HepG2 (cell line): ENCODE results near the gene GSC2. TPM values are rescaled to one million over a fixed set of nuclear protein-coding genes. Genes with fewer than 3 reads are reported as not detected.

Experiments used
- BHLHE40 ChIP-seq: IDR thresholded peaks from 2 replicates; pipeline ENCODE4 v1.6.1; 2011; ENCODE audit warnings: low read length, improper control_type of control experiment
- polyA plus RNA-seq, 8 experiments: library from polyadenylated mRNA; depleted of rRNA in 3 of 8; stranded (reverse) in 7 of 8; unstranded in 1 of 8; fragments of >200 nt; fragmentation: Illumina TruSeq in 4 of 8; extraction: Trizol in 4 of 8; gene quantifications; 2 replicates each; pipeline versions ENCODE4 v1.2.1 to v1.2.3, GENCODE V29; 2011 to 2016; ENCODE audit warnings: low read depth in 4 of 8, missing spikeins in 1 of 8, mixed read lengths in 1 of 8; ENCODE audit not compliant: insufficient read depth in 1 of 8
- total RNA-seq, 5 experiments: library from RNA; depleted of rRNA; stranded (reverse); fragments of >200 nt; fragmentation: Illumina TruSeq; extraction: Trizol; gene quantifications; 2 replicates each; pipeline ENCODE4 v1.2.3, GENCODE V29; 2016; ENCODE audit warnings: low read depth in 1 of 5
- TF ChIP-seq, protein P1 (sequence below): sonication (generic); formaldehyde crosslinking; IDR thresholded peaks from 2 replicates; pipeline ENCODE4 v1.4.0; 2020; ENCODE audit warnings: missing genetic modification reagents, borderline replicate concordance
- TF ChIP-seq, protein P2 (sequence below): sonication (generic); formaldehyde crosslinking; IDR thresholded peaks from 2 replicates; pipeline ENCODE4 v1.5.1; 2020; ENCODE audit warnings: missing genetic modification reagents, mild to moderate bottlenecking, borderline replicate concordance
- TF ChIP-seq, protein P3 (sequence below): sonication (generic); formaldehyde crosslinking; IDR thresholded peaks from 2 replicates; pipeline ENCODE4 v1.4.0; 2020; ENCODE audit warnings: missing genetic modification reagents, low read depth, mild to moderate bottlenecking, borderline replicate concordance
- TF ChIP-seq, protein P4 (sequence below): sonication (generic); formaldehyde crosslinking; IDR thresholded peaks from 2 replicates; pipeline ENCODE4 v1.4.0; 2020; ENCODE audit warnings: missing genetic modification reagents

Gene GSC2
- total and polyA plus RNA-seq, 2 of the 13 experiments (the other 11 are each of a cell fraction or from before 2014, with no cell fraction given) = not detected

DNA sequence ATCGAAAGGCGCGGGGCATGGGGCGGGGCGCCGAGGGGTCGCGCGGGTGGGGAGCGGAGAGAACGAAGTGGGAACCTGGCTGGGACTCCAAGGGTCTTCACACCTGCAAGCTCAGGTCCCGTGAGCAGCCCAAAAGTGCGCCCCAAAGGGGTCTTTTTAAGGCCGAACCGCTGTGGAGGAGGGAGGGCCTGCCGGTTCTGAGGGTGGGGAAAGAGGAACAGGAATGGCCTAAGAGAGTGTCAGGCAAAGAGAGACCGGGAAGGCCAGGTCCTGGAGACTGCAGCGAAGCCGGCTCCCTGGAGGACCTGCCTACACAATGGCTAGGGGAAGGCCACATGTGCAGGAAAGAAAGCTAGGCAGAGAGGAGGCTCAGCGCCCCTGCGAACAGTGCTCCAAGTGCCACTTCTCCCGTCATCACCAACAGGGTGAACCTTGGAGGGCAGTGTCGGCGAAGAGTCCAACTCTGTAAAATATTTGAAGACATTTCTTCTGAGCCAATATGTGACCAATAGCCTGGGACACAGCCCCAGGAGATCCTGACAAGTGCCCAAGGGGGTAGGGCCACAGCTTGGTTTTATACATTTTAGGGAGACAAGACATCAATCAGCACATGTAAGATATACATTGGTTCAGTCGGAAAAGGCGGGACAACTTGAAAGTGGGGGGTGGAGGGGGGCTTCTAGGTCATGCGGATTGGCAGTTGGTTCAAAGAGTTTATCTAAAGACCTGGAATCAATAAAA, 27.2 kb downstream of the GSC2 start (continued):
- TF ChIP-seq, protein P1, sequence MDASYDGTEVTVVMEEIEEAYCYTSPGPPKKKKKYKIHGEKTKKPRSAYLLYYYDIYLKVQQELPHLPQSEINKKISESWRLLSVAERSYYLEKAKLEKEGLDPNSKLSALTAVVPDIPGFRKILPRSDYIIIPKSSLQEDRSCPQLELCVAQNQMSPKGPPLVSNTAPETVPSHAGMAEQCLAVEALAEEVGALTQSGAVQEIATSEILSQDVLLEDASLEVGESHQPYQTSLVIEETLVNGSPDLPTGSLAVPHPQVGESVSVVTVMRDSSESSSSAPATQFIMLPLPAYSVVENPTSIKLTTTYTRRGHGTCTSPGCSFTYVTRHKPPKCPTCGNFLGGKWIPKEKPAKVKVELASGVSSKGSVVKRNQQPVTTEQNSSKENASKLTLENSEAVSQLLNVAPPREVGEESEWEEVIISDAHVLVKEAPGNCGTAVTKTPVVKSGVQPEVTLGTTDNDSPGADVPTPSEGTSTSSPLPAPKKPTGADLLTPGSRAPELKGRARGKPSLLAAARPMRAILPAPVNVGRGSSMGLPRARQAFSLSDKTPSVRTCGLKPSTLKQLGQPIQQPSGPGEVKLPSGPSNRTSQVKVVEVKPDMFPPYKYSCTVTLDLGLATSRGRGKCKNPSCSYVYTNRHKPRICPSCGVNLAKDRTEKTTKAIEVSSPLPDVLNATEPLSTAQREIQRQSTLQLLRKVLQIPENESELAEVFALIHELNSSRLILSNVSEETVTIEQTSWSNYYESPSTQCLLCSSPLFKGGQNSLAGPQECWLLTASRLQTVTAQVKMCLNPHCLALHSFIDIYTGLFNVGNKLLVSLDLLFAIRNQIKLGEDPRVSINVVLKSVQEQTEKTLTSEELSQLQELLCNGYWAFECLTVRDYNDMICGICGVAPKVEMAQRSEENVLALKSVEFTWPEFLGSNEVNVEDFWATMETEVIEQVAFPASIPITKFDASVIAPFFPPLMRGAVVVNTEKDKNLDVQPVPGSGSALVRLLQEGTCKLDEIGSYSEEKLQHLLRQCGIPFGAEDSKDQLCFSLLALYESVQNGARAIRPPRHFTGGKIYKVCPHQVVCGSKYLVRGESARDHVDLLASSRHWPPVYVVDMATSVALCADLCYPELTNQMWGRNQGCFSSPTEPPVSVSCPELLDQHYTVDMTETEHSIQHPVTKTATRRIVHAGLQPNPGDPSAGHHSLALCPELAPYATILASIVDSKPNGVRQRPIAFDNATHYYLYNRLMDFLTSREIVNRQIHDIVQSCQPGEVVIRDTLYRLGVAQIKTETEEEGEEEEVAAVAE = no peak
- TF ChIP-seq BHLHE40 = peak; percentile 14; the same call in 1 of the 2 replicates
- TF ChIP-seq, protein P2, sequence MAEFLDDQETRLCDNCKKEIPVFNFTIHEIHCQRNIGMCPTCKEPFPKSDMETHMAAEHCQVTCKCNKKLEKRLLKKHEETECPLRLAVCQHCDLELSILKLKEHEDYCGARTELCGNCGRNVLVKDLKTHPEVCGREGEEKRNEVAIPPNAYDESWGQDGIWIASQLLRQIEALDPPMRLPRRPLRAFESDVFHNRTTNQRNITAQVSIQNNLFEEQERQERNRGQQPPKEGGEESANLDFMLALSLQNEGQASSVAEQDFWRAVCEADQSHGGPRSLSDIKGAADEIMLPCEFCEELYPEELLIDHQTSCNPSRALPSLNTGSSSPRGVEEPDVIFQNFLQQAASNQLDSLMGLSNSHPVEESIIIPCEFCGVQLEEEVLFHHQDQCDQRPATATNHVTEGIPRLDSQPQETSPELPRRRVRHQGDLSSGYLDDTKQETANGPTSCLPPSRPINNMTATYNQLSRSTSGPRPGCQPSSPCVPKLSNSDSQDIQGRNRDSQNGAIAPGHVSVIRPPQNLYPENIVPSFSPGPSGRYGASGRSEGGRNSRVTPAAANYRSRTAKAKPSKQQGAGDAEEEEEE (CRISPR knock-in tag) = no peak
- TF ChIP-seq, protein P3, sequence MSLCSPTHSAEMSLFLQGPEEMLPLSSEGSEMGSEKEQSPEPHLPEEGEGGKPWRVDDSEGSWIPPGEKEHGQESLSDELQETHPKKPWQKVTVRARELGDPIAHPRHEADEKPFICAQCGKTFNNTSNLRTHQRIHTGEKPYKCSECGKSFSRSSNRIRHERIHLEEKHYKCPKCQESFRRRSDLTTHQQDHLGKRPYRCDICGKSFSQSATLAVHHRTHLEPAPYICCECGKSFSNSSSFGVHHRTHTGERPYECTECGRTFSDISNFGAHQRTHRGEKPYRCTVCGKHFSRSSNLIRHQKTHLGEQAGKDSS = peak; percentile 97
- TF ChIP-seq, protein P4, sequence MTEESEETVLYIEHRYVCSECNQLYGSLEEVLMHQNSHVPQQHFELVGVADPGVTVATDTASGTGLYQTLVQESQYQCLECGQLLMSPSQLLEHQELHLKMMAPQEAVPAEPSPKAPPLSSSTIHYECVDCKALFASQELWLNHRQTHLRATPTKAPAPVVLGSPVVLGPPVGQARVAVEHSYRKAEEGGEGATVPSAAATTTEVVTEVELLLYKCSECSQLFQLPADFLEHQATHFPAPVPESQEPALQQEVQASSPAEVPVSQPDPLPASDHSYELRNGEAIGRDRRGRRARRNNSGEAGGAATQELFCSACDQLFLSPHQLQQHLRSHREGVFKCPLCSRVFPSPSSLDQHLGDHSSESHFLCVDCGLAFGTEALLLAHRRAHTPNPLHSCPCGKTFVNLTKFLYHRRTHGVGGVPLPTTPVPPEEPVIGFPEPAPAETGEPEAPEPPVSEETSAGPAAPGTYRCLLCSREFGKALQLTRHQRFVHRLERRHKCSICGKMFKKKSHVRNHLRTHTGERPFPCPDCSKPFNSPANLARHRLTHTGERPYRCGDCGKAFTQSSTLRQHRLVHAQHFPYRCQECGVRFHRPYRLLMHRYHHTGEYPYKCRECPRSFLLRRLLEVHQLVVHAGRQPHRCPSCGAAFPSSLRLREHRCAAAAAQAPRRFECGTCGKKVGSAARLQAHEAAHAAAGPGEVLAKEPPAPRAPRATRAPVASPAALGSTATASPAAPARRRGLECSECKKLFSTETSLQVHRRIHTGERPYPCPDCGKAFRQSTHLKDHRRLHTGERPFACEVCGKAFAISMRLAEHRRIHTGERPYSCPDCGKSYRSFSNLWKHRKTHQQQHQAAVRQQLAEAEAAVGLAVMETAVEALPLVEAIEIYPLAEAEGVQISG (CRISPR knock-in tag) = peak; percentile 11; the same call in 1 of the 2 replicates
- TF ChIP-seq, all 625 proteins: peak for 18
